HUES64 (cell line): ENCODE measurements around the gene MYL11.
A peak's percentile ranks its signal among the peaks of the same experiment; 100 is the strongest.

Experiments used
- H3K27ac ChIP-seq: 2 replicates; pipeline ENCODE4 v1.7.0; 2013; ENCODE audit warnings: low read depth, low read length, inconsistent platforms
- H3K27me3 ChIP-seq: 2 replicates; pipeline ENCODE4 v1.6.1; 2013; ENCODE audit warnings: mild to moderate bottlenecking, low read length; ENCODE audit not compliant: insufficient read depth
- H3K36me3 ChIP-seq: 2 replicates; pipeline ENCODE4 v1.6.1; 2013; ENCODE audit warnings: mild to moderate bottlenecking, low read length; ENCODE audit not compliant: insufficient read depth
- H3K4me1 ChIP-seq: 2 replicates; pipeline ENCODE4 v1.6.1; 2013; ENCODE audit warnings: mild to moderate bottlenecking, low read length, moderate library complexity; ENCODE audit not compliant: insufficient read depth
- H3K4me3 ChIP-seq: 2 replicates; pipeline ENCODE4 v1.5.1; 2013; ENCODE audit warnings: mild to moderate bottlenecking, low read length, moderate library complexity
- H3K9ac ChIP-seq: 2 replicates; pipeline ENCODE4 v1.6.1; 2013; ENCODE audit warnings: mild to moderate bottlenecking, low read depth, low read length
- H3K9me3 ChIP-seq: 2 replicates; pipeline ENCODE4 v1.6.1; 2013; ENCODE audit warnings: low read depth, low read length; ENCODE audit not compliant: insufficient read depth
- WGBS: fragments of 150-250, 120-280 bp; methylation state at CpG from one replicate; pipeline ENCODE4 v1.1.7; 2013; ENCODE audit warnings: missing lambda C conversion rate; 5-methylcytosine and 5-hydroxymethylcytosine counted together

The MYL11 gene

DNA sequence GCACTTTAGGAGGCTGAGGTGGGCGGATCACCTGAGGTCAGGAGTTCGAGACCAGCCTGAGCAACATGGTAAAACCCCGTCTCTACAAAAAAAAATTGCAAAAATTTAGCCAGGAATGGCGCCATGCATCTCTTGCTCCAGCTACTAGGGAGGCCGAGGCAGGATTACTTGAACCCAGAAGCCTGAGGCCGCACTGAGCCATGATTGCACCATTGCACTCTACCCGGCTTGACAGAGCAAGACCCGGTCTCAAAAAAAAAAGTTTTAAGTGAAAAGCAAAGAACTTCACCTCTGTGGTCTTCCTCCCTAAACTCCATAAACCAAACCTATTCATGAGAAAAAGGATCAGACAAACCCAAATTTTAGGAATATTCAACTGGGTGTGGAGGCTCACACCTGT, 26.5 kb upstream of the MYL11 start:
- Histone ChIP-seq H3K27ac (no peak overlapping the region), H3K4me3 (no peak overlapping the region), H3K27me3 (no peaks in the 10 kb centered on the region), H3K36me3 (peaks cover 34% of the 10 kb centered on the region), H3K9me3 (no peaks in the 10 kb centered on the region), H3K9ac (no peak overlapping the region), H3K4me1 (no peaks in the 10 kb centered on the region)
- WGBS: 96% methylated on average over 8 of the region's 8 CpGs

GRCh38 chr16:30348929-30349328, 25.7 kb upstream of the MYL11 start:
- Histone ChIP-seq H3K9ac (no peak overlapping the region), H3K4me1 (no peaks in the 10 kb centered on the region), H3K4me3 (no peak overlapping the region), H3K9me3 (no peaks in the 10 kb centered on the region), H3K27ac (no peak overlapping the region), H3K36me3 (peaks cover 43% of the 10 kb centered on the region), H3K27me3 (no peaks in the 10 kb centered on the region)
- 99% methylated on average over 3 of the region's 7 CpGs for WGBS

- Histone ChIP-seq H3K36me3 (peaks cover 44% of the 10 kb centered on the region), H3K27me3 (no peaks in the 10 kb centered on the region), H3K9ac (no peak overlapping the region), H3K9me3 (no peaks in the 10 kb centered on the region), H3K4me1 (no peaks in the 10 kb centered on the region), H3K27ac (no peak overlapping the region), H3K4me3 (no peak overlapping the region)
- 93% methylated on average over 3 of the region's 3 CpGs for WGBS
These were observed 24.9 kb upstream of the MYL11 start for GRCh38 chr16:30349675-30350074.

DNA sequence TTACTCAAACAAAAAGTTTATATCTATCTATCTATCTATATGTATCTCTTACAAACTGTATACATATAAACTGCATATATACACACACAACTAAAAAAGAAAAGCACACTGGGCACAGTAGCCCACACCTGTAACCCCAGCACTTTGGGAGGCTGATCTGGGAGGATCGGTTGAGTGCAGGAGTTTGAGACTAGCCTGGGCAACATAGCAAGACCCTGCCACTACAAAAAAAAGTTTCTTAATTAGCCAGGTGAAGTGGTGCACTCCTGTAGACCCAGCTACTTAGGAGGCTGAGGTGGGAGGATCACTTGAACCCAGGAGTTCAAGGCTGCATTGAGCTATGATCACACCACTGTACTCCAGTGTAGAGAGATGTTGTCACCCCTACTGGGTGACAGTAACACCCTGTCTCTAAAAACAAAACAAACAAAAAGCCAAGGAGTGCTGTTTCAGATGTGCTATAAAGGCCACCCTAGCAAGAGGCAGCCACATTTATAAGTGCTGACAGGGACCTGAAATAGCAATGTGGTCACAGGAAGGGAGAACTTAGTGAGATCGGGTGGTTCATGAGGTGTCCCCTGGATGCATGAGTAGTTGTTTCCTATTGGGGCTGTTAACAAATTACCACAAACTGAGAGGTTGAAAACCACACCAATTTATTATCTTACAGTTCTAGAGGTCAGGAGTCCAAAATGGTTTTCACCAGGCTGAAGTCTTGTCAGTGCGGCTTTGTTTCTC, 24.3 kb upstream of the MYL11 start:
- H3K27ac ChIP-seq: no peak overlapping the region
- H3K27me3 ChIP-seq: no peaks in the 10 kb centered on the region
- WGBS: 99% methylated on average over 3 of the region's 3 CpGs
- no peak overlapping the region for H3K4me3 ChIP-seq
- no peak overlapping the region for H3K9ac ChIP-seq
- no peaks in the 10 kb centered on the region for H3K9me3 ChIP-seq
- no peaks in the 10 kb centered on the region for H3K4me1 ChIP-seq
- peaks cover 44% of the 10 kb centered on the region for H3K36me3 ChIP-seq

- H3K4me3 ChIP-seq: no peak overlapping the region
- 96% methylated on average over 15 of the region's 15 CpGs for WGBS
These were observed 23.6 kb upstream of the MYL11 start for GRCh38 chr16:30351001-30351441.

GRCh38 chr16:30351586-30352419, 22.8 kb upstream of the MYL11 start:
- WGBS: 96% methylated on average over 11 of the region's 11 CpGs
- no peaks in the 10 kb centered on the region for H3K4me1 ChIP-seq
- no peak overlapping the region for H3K4me3 ChIP-seq
- H3K9me3 ChIP-seq: no peaks in the 10 kb centered on the region
- H3K27ac ChIP-seq: no peak overlapping the region
- H3K9ac ChIP-seq: no peak overlapping the region
- peaks cover 44% of the 10 kb centered on the region for H3K36me3 ChIP-seq
- no peaks in the 10 kb centered on the region for H3K27me3 ChIP-seq

More at GRCh38 chr16:30351001-30351441, 23.6 kb upstream of the MYL11 start:
- Histone ChIP-seq H3K4me1 (no peaks in the 10 kb centered on the region), H3K36me3 (peaks cover 44% of the 10 kb centered on the region), H3K9me3 (no peaks in the 10 kb centered on the region), H3K9ac (no peak overlapping the region), H3K27me3 (no peaks in the 10 kb centered on the region), H3K27ac (no peak overlapping the region)

- no peak overlapping the region for H3K27ac ChIP-seq
- no peak overlapping the region for H3K9ac ChIP-seq
- peaks cover 50% of the 10 kb centered on the region for H3K36me3 ChIP-seq
- H3K4me3 ChIP-seq: no peak overlapping the region
- no peaks in the 10 kb centered on the region for H3K27me3 ChIP-seq
- H3K4me1 ChIP-seq: no peaks in the 10 kb centered on the region
- no peaks in the 10 kb centered on the region for H3K9me3 ChIP-seq
- 89% methylated on average over 14 of the region's 14 CpGs for WGBS
These were observed 21.9 kb upstream of the MYL11 start for GRCh38 chr16:30352488-30353401.

- Histone ChIP-seq H3K4me1 (no peaks in the 10 kb centered on the region), H3K4me3 (peak overlapping the region; percentile 98), H3K9ac (peak overlapping the region; percentile 90; the same call in 1 of the 2 replicates), H3K36me3 (peaks cover 51% of the 10 kb centered on the region), H3K27me3 (no peaks in the 10 kb centered on the region), H3K9me3 (no peaks in the 10 kb centered on the region), H3K27ac (no peak overlapping the region)
- WGBS: 94% methylated on average over 23 of the region's 23 CpGs
These were observed 21.0 kb upstream of the MYL11 start for GRCh38 chr16:30353438-30354129.

- Histone ChIP-seq H3K4me3 (peak overlapping the region; percentile 98), H3K36me3 (peaks cover 59% of the 10 kb centered on the region), H3K4me1 (no peaks in the 10 kb centered on the region), H3K9ac (peak overlapping the region; percentile 90), H3K9me3 (no peaks in the 10 kb centered on the region), H3K27ac (peak overlapping the region; percentile 97), H3K27me3 (no peaks in the 10 kb centered on the region)
- WGBS: 4% methylated on average over 36 of the region's 36 CpGs
These were observed 20.0 kb upstream of the MYL11 start for GRCh38 chr16:30354423-30355143.
